Prostate gland (tissue), 2 donors: ENCODE results near the gene LRRC8E. TPM values are rescaled to one million over a fixed set of nuclear protein-coding genes. Genes with fewer than 3 reads are reported as not detected.
A peak's percentile ranks its signal among the peaks of the same experiment; 100 is the strongest.

Experiments used
- DNase-seq: peaks from one replicate; pipeline ENCODE4 v3.0.0-alpha.2; 2019; ENCODE audit warnings: low spot score
- H3K27ac ChIP-seq, 2 donors: fragments of 200-600 bp; sonication (generic); 2 replicates each; pipeline ENCODE4 v1.5.1; 2017 to 2019
- H3K27me3 ChIP-seq: fragments of 200-600 bp; sonication (generic); replicated peaks from 2 replicates; pipeline ENCODE4 v1.5.1; 2019; ENCODE audit not compliant: insufficient read depth
- H3K36me3 ChIP-seq, 2 donors: fragments of 200-600 bp; sonication (generic); 1 replicate in 1 of 2; 2 replicates in 1 of 2; pipeline versions ENCODE4 v1.5.1 to v1.8.1; 2017 to 2019
- H3K4me1 ChIP-seq: fragments of 200-600 bp; sonication (generic); replicated peaks from 2 replicates; pipeline ENCODE4 v1.5.1; 2019
- H3K4me3 ChIP-seq, 2 donors: fragments of 200-600 bp; sonication (generic); 2 replicates each; pipeline ENCODE4 v1.5.1; 2017 to 2019
- H3K9me3 ChIP-seq: fragments of 200-600 bp; sonication (generic); 2 replicates; pipeline ENCODE4 v1.5.1; 2017
- CTCF ChIP-seq, 4 experiments: fragments of 200-600 bp in 2 of 4; fragments of 450-650 bp in 2 of 4; sonication (generic) in 2 of 4; IDR thresholded peaks; 1 replicate in 3 of 4; 2 replicates in 1 of 4; pipeline ENCODE4 v1.5.1; 2016 to 2019; ENCODE audit warnings: antibody characterized with exemption in 4 of 4, mild to moderate bottlenecking in 2 of 4, moderate library complexity in 2 of 4
- POLR2A ChIP-seq: fragments of 450-650 bp; IDR thresholded peaks from one replicate; pipeline ENCODE4 v1.6.1; 2016; ENCODE audit warnings: antibody characterized with exemption, mild to moderate bottlenecking
- POLR2AphosphoS5 ChIP-seq: sonication (generic); formaldehyde crosslinking; IDR thresholded peaks from one replicate; pipeline ENCODE4 v1.6.1; 2017; ENCODE audit warnings: antibody characterized with exemption
- WGBS: methylation state at CpG from one replicate; pipeline ENCODE4 v1.1.5; 2018; 5-methylcytosine and 5-hydroxymethylcytosine counted together
- intact Hi-C: fragments of 100-400 bp; cut with DNase I; formaldehyde crosslinking; loops from one replicate; pipeline ENCODE4 v1.14.2; 2022
- total RNA-seq, 2 donors: library from RNA; depleted of rRNA; stranded (reverse); fragments of >200 nt; gene quantifications; one replicate each; pipeline ENCODE4 v1.1.0, GENCODE V29; 2016

Gene LRRC8E
- total RNA-seq, 2 donors from 2014 or later: 4.8 to 11.7 TPM

DNA sequence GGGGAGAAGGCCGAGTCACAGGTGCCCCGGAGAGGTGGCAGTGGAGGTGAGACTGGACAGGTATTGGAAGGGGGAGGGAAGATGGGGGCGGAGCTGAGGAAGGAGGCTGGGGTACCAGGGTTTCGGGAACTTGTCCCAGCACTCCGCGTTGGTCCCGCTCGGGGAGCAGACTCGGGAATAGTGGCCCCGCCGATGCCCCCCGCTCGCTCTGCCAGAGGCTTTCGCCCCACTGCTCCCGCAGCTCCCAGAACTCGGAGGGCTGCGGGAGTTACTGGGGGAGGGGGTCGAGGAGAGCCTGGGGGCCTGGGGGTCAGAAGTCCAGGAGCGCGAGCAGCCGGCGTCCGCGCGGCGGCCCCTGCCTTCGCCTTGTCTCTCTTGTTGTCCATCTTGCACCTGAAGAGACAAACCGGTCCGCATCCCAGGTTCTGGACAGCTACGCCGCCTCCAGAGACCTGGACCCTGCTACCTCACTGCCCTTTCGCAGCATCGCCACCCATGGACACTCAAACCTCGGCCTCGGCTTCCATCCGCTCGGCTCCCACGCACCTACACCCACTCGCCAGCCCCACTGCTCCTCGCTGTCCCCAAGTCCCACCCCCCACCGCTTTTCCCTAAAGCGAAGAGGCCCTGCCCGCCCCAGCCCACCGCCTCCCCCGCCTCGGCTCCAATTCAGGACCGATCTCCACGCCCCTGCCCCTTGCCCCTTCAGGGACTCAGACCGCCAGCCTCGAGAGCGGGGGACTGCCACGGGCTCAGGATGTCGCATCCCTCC, 14.8 kb upstream of the LRRC8E start:
- H3K9me3 ChIP-seq: no peaks in the 10 kb centered on the region
- H3K27ac ChIP-seq: no peak overlapping the region
- no peak for TF ChIP-seq POLR2A
- no peak for TF ChIP-seq POLR2AphosphoS5
- no peak for TF ChIP-seq CTCF (IDR thresholded peaks at IDR 0.05)
- no peaks in the 10 kb centered on the region for H3K27me3 ChIP-seq
- H3K4me3 ChIP-seq: peak overlapping the region; percentile 38 to 48
- H3K36me3 ChIP-seq: no peaks in the 10 kb centered on the region
- intact Hi-C loops: no loop called here
- WGBS: 28% methylated on average over 50 of the region's 53 CpGs
- no peak for DNase-seq
- no peaks in the 10 kb centered on the region for H3K4me1 ChIP-seq

- no peaks in the 10 kb centered on the region for H3K4me1 ChIP-seq
- no peaks in the 10 kb centered on the region for H3K27me3 ChIP-seq
These were observed 14.0 kb upstream of the LRRC8E start, which contains the start of gene PRR36 for GRCh38 chr19:7874076-7874896. Gene PRR36, minus strand, starts transcription at chr19:7874390. Its CDS starts 701 bp downstream, at chr19:7873689.

DNA sequence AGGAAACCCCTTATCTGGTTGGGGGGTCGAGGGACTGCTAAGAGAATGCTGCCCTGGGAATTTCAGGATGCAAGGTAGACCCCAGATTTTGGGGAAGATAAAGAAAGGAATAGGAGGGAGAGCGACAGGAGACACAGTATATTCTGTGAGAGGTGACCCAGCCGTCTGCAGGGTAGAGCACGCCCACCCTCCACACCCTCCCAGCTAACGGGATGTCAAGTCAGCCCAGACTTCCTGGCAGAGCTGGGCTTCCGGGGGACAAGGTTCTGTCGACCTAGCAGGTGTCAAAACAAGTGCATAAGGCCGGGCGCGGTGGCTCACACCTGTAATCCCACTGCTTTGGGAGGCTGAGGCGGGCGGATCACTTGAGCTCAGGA, 13.4 kb upstream of the LRRC8E start:
- no peak overlapping the region for H3K27ac ChIP-seq
- H3K36me3 ChIP-seq: no peaks in the 10 kb centered on the region
- intact Hi-C loops: no loop called here
- H3K9me3 ChIP-seq: no peaks in the 10 kb centered on the region
- H3K27me3 ChIP-seq: no peaks in the 10 kb centered on the region
- WGBS: 37% methylated on average over 12 of the region's 12 CpGs
- TF ChIP-seq POLR2A (no peak), POLR2AphosphoS5 (no peak), CTCF (IDR thresholded peaks at IDR 0.05) (no peak)
- peak overlapping the region; percentile 38 to 48 for H3K4me3 ChIP-seq
- DNase-seq: no peak
- H3K4me1 ChIP-seq: no peaks in the 10 kb centered on the region

More at GRCh38 chr19:7874076-7874896, 14.0 kb upstream of the LRRC8E start, which contains the start of gene PRR36:
- no peaks in the 10 kb centered on the region for H3K36me3 ChIP-seq
- no peak within 1 kb of the TSS for H3K27ac ChIP-seq
- intact Hi-C loops: no loop called here
- no peaks in the 10 kb centered on the region for H3K9me3 ChIP-seq
- WGBS: 2% methylated on average over 41 of the region's 88 CpGs
- DNase-seq: peak; percentile 69
- peak within 1 kb of the TSS; percentile 38 to 48 for H3K4me3 ChIP-seq
- TF ChIP-seq POLR2A (no peak), POLR2AphosphoS5 (no peak), CTCF (IDR thresholded peaks at IDR 0.05) (no peak)

GRCh38 chr19:7877249-7877836, 11.0 kb upstream of the LRRC8E start:
- no peak for TF ChIP-seq POLR2A
- no peak for TF ChIP-seq POLR2AphosphoS5
- TF ChIP-seq CTCF (IDR thresholded peaks at IDR 0.05): no peak
- intact Hi-C loops: no loop called here
- no peak for DNase-seq
- H3K9me3 ChIP-seq: no peaks in the 10 kb centered on the region
- H3K27ac ChIP-seq: no peak overlapping the region
- 57% methylated on average over 6 of the region's 6 CpGs for WGBS
- H3K27me3 ChIP-seq: no peaks in the 10 kb centered on the region
- H3K4me1 ChIP-seq: no peaks in the 10 kb centered on the region
- no peak overlapping the region for H3K4me3 ChIP-seq
- H3K36me3 ChIP-seq: no peaks in the 10 kb centered on the region
